IPS DF 6.9 (cell line): ENCODE data around the gene F10.

Source experiments
- DNase-seq: peaks from one replicate; pipeline ENCODE4 v3.0.0-alpha.2; 2013; ENCODE audit warnings: low read depth, low spot score
- H3K27ac ChIP-seq: one replicate; pipeline ENCODE4 v1.5.1; 2013; ENCODE audit warnings: low read length, control low read depth
- H3K27me3 ChIP-seq: 2 replicates; pipeline ENCODE4 v1.6.1; 2013; ENCODE audit warnings: mild to moderate bottlenecking, low read length; ENCODE audit not compliant: control insufficient read depth, insufficient read depth
- H3K36me3 ChIP-seq: 2 replicates; pipeline ENCODE4 v1.6.1; 2013; ENCODE audit warnings: low read length; ENCODE audit not compliant: control insufficient read depth, insufficient read depth
- H3K4me1 ChIP-seq: 2 replicates; pipeline ENCODE4 v1.6.1; 2013; ENCODE audit warnings: low read length; ENCODE audit not compliant: control insufficient read depth, insufficient read depth
- H3K4me3 ChIP-seq: 2 replicates; pipeline ENCODE4 v1.5.1; 2013; ENCODE audit warnings: mild to moderate bottlenecking, low read length
- H3K9me3 ChIP-seq: 2 replicates; pipeline ENCODE4 v1.6.1; 2013; ENCODE audit warnings: low read length, inconsistent platforms; ENCODE audit not compliant: control insufficient read depth, insufficient read depth
- WGBS: extraction: QIAGEN DNeasy Blood & Tissue Kit; methylation state at CpG from one replicate; pipeline ENCODE4 v1.1.7; 2013; ENCODE audit warnings: mixed read lengths, missing lambda C conversion rate; ENCODE audit not compliant: insufficient read length, insufficient coverage; 5-methylcytosine and 5-hydroxymethylcytosine counted together

F10 gene

GRCh38 chr13:113162783-113163685, 40.4 kb downstream of the F10 start:
- Histone ChIP-seq H3K27me3 (no peaks in the 10 kb centered on the region), H3K36me3 (no peaks in the 10 kb centered on the region), H3K27ac (no peak overlapping the region), H3K4me1 (peaks cover 5% of the 10 kb centered on the region; the same call in 1 of the 2 replicates), H3K4me3 (no peak overlapping the region), H3K9me3 (no peaks in the 10 kb centered on the region)
- DNase-seq: no peak
- WGBS: no CpG with 5 or more reads among the region's 25 CpGs

- H3K27me3 ChIP-seq: no peaks in the 10 kb centered on the region
- H3K27ac ChIP-seq: no peak overlapping the region
- DNase-seq: no peak
- no peak overlapping the region for H3K4me3 ChIP-seq
- 0 out of 2 replicates have a peak, but pooled peaks cover 2% of the 10 kb centered on the region for H3K4me1 ChIP-seq
- peaks cover under 1% of the 10 kb centered on the region; the same call in 1 of the 2 replicates for H3K36me3 ChIP-seq
- no peaks in the 10 kb centered on the region for H3K9me3 ChIP-seq
- WGBS: no CpG with 5 or more reads among the region's 12 CpGs
These were observed 41.9 kb downstream of the F10 start for GRCh38 chr13:113164492-113164891.

- Histone ChIP-seq H3K4me1 (0 out of 2 replicates have a peak, but pooled peaks cover 2% of the 10 kb centered on the region), H3K9me3 (no peaks in the 10 kb centered on the region), H3K27me3 (no peaks in the 10 kb centered on the region), H3K4me3 (no peak overlapping the region; the same call in 1 of the 2 replicates), H3K36me3 (peaks cover 2% of the 10 kb centered on the region; the same call in 1 of the 2 replicates), H3K27ac (no peak overlapping the region)
- no peak for DNase-seq
- WGBS: no CpG with 5 or more reads among the region's 10 CpGs
These were observed 43.7 kb downstream of the F10 start for GRCh38 chr13:113166266-113166665.

- no peak overlapping the region for H3K4me3 ChIP-seq
- no CpG with 5 or more reads among the region's 5 CpGs for WGBS
- H3K4me1 ChIP-seq: no peaks in the 10 kb centered on the region
- no peak overlapping the region for H3K27ac ChIP-seq
- DNase-seq: no peak
- no peaks in the 10 kb centered on the region for H3K9me3 ChIP-seq
- no peaks in the 10 kb centered on the region for H3K27me3 ChIP-seq
- peaks cover 3% of the 10 kb centered on the region; the same call in 1 of the 2 replicates for H3K36me3 ChIP-seq
These were observed 44.1 kb downstream of the F10 start for GRCh38 chr13:113166681-113167080.

- DNase-seq: no peak
- Histone ChIP-seq H3K27me3 (no peaks in the 10 kb centered on the region), H3K4me1 (no peaks in the 10 kb centered on the region), H3K36me3 (peaks cover 7% of the 10 kb centered on the region; the same call in 1 of the 2 replicates), H3K27ac (no peak overlapping the region), H3K9me3 (no peaks in the 10 kb centered on the region), H3K4me3 (no peak overlapping the region)
- no CpG with 5 or more reads among the region's 10 CpGs for WGBS
These were observed 44.6 kb downstream of the F10 start for GRCh38 chr13:113167155-113167554.

- no CpG with 5 or more reads among the region's 3 CpGs for WGBS
- Histone ChIP-seq H3K4me1 (no peaks in the 10 kb centered on the region), H3K9me3 (no peaks in the 10 kb centered on the region), H3K4me3 (no peak overlapping the region), H3K27me3 (no peaks in the 10 kb centered on the region), H3K27ac (no peak overlapping the region), H3K36me3 (peaks cover 7% of the 10 kb centered on the region; the same call in 1 of the 2 replicates)
- no peak for DNase-seq
These were observed 45.0 kb downstream of the F10 start for GRCh38 chr13:113167575-113167974.

GRCh38 chr13:113168211-113168610, 45.6 kb downstream of the F10 start:
- Histone ChIP-seq H3K27me3 (no peaks in the 10 kb centered on the region), H3K36me3 (peaks cover 9% of the 10 kb centered on the region; the same call in 1 of the 2 replicates), H3K9me3 (no peaks in the 10 kb centered on the region), H3K27ac (no peak overlapping the region), H3K4me1 (no peaks in the 10 kb centered on the region), H3K4me3 (no peak overlapping the region)
- no peak for DNase-seq
- no CpG with 5 or more reads among the region's 7 CpGs for WGBS

GRCh38 chr13:113169277-113170272, 47.0 kb downstream of the F10 start:
- H3K4me1 ChIP-seq: no peaks in the 10 kb centered on the region
- H3K36me3 ChIP-seq: peaks cover 10% of the 10 kb centered on the region; the same call in 1 of the 2 replicates
- WGBS: no CpG with 5 or more reads among the region's 13 CpGs
- no peaks in the 10 kb centered on the region for H3K9me3 ChIP-seq
- no peaks in the 10 kb centered on the region for H3K27me3 ChIP-seq
- no peak for DNase-seq
- no peak overlapping the region for H3K27ac ChIP-seq
- H3K4me3 ChIP-seq: no peak overlapping the region

GRCh38 chr13:113170511-113170910, 47.9 kb downstream of the F10 start:
- WGBS: no CpG with 5 or more reads among the region's 5 CpGs
- H3K4me1 ChIP-seq: no peaks in the 10 kb centered on the region
- no peak overlapping the region for H3K27ac ChIP-seq
- no peaks in the 10 kb centered on the region for H3K27me3 ChIP-seq
- no peak overlapping the region for H3K4me3 ChIP-seq
- peaks cover 10% of the 10 kb centered on the region; the same call in 1 of the 2 replicates for H3K36me3 ChIP-seq
- DNase-seq: no peak
- no peaks in the 10 kb centered on the region for H3K9me3 ChIP-seq
